Measurements from ENCODE around the gene HCFC1.

Gene HCFC1

GRCh38 chrX:153920546-153920945, 51.1 kb downstream of the HCFC1 start:
- Histone ChIP-seq H3K36me3 (ENCODE audit: control insufficient read depth, insufficient read depth, low read length) (no peaks in the 10 kb centered on the region), H3K4me3 (ENCODE audit: low read length) (no peak overlapping the region), H3K4me1 (ENCODE audit: control insufficient read depth, insufficient read depth, low read length) (no peaks in the 10 kb centered on the region), H3K27me3 (ENCODE audit: control insufficient read depth, insufficient read depth, low read length) (no peaks in the 10 kb centered on the region), H3K9me3 (ENCODE audit: control insufficient read depth, low read length) (no peaks in the 10 kb centered on the region), H3K9ac (ENCODE audit: low read length) (no peak overlapping the region)

- no peak overlapping the region for H3K4me3 ChIP-seq (ENCODE audit: low read length)
- no peaks in the 10 kb centered on the region for H3K4me1 ChIP-seq (ENCODE audit: control insufficient read depth, insufficient read depth, low read length)
- no peaks in the 10 kb centered on the region for H3K36me3 ChIP-seq (ENCODE audit: control insufficient read depth, insufficient read depth, low read length)
- H3K9me3 ChIP-seq (ENCODE audit: control insufficient read depth, low read length): no peaks in the 10 kb centered on the region
- no peak overlapping the region for H3K9ac ChIP-seq (ENCODE audit: low read length)
- H3K27me3 ChIP-seq (ENCODE audit: control insufficient read depth, insufficient read depth, low read length): no peaks in the 10 kb centered on the region
Observed at GRCh38 chrX:153919281-153919680, 52.3 kb downstream of the HCFC1 start.

- Histone ChIP-seq H3K36me3 (ENCODE audit: control insufficient read depth, insufficient read depth, low read length) (no peaks in the 10 kb centered on the region), H3K9ac (ENCODE audit: low read length) (no peak overlapping the region), H3K27me3 (ENCODE audit: control insufficient read depth, insufficient read depth, low read length) (no peaks in the 10 kb centered on the region), H3K4me1 (ENCODE audit: control insufficient read depth, insufficient read depth, low read length) (no peaks in the 10 kb centered on the region), H3K4me3 (ENCODE audit: low read length) (no peak overlapping the region), H3K9me3 (ENCODE audit: control insufficient read depth, low read length) (no peaks in the 10 kb centered on the region)
Observed at GRCh38 chrX:153917869-153918268, 53.7 kb downstream of the HCFC1 start.

- no peaks in the 10 kb centered on the region for H3K27me3 ChIP-seq (ENCODE audit: control insufficient read depth, insufficient read depth, low read length)
- H3K36me3 ChIP-seq (ENCODE audit: control insufficient read depth, insufficient read depth, low read length): no peaks in the 10 kb centered on the region
- no peak overlapping the region for H3K9ac ChIP-seq (ENCODE audit: low read length)
- no peaks in the 10 kb centered on the region for H3K4me1 ChIP-seq (ENCODE audit: control insufficient read depth, insufficient read depth, low read length)
- H3K9me3 ChIP-seq (ENCODE audit: control insufficient read depth, low read length): no peaks in the 10 kb centered on the region
- no peak overlapping the region for H3K4me3 ChIP-seq (ENCODE audit: low read length)
Observed at GRCh38 chrX:153913701-153914100, 57.9 kb downstream of the HCFC1 start.

- Histone ChIP-seq H3K9ac (ENCODE audit: low read length) (no peak overlapping the region), H3K4me1 (ENCODE audit: control insufficient read depth, insufficient read depth, low read length) (no peaks in the 10 kb centered on the region), H3K27me3 (ENCODE audit: control insufficient read depth, insufficient read depth, low read length) (no peaks in the 10 kb centered on the region), H3K4me3 (ENCODE audit: low read length) (no peak overlapping the region), H3K36me3 (ENCODE audit: control insufficient read depth, insufficient read depth, low read length) (no peaks in the 10 kb centered on the region), H3K9me3 (ENCODE audit: control insufficient read depth, low read length) (no peaks in the 10 kb centered on the region)
Observed at GRCh38 chrX:153913211-153913610, 58.4 kb downstream of the HCFC1 start.

- Histone ChIP-seq H3K27me3 (ENCODE audit: control insufficient read depth, insufficient read depth, low read length) (no peaks in the 10 kb centered on the region), H3K36me3 (ENCODE audit: control insufficient read depth, insufficient read depth, low read length) (no peaks in the 10 kb centered on the region)
Observed at GRCh38 chrX:153911798-153912197, 59.8 kb downstream of the HCFC1 start.

GRCh38 chrX:153910446-153910845, 61.2 kb downstream of the HCFC1 start:
- no peaks in the 10 kb centered on the region for H3K27me3 ChIP-seq (ENCODE audit: control insufficient read depth, insufficient read depth, low read length)

More at GRCh38 chrX:153911798-153912197, 59.8 kb downstream of the HCFC1 start:
- H3K9me3 ChIP-seq (ENCODE audit: control insufficient read depth, low read length): no peaks in the 10 kb centered on the region
- H3K4me1 ChIP-seq (ENCODE audit: control insufficient read depth, insufficient read depth, low read length): no peaks in the 10 kb centered on the region
- no peak overlapping the region for H3K9ac ChIP-seq (ENCODE audit: low read length)
- no peak overlapping the region for H3K4me3 ChIP-seq (ENCODE audit: low read length)

GRCh38 chrX:153909980-153910360, 61.6 kb downstream of the HCFC1 start:
- Histone ChIP-seq H3K9me3 (ENCODE audit: control insufficient read depth, low read length) (no peaks in the 10 kb centered on the region), H3K36me3 (ENCODE audit: control insufficient read depth, insufficient read depth, low read length) (no peaks in the 10 kb centered on the region), H3K27me3 (ENCODE audit: control insufficient read depth, insufficient read depth, low read length) (no peaks in the 10 kb centered on the region), H3K4me1 (ENCODE audit: control insufficient read depth, insufficient read depth, low read length) (no peaks in the 10 kb centered on the region), H3K4me3 (ENCODE audit: low read length) (no peak overlapping the region), H3K9ac (ENCODE audit: low read length) (no peak overlapping the region)

More at GRCh38 chrX:153910446-153910845, 61.2 kb downstream of the HCFC1 start:
- H3K9me3 ChIP-seq (ENCODE audit: control insufficient read depth, low read length): no peaks in the 10 kb centered on the region
- no peak overlapping the region for H3K4me3 ChIP-seq (ENCODE audit: low read length)
- H3K9ac ChIP-seq (ENCODE audit: low read length): no peak overlapping the region
- H3K4me1 ChIP-seq (ENCODE audit: control insufficient read depth, insufficient read depth, low read length): no peaks in the 10 kb centered on the region
- H3K36me3 ChIP-seq (ENCODE audit: control insufficient read depth, insufficient read depth, low read length): no peaks in the 10 kb centered on the region

- no peaks in the 10 kb centered on the region for H3K9me3 ChIP-seq (ENCODE audit: control insufficient read depth, low read length)
- no peak overlapping the region for H3K9ac ChIP-seq (ENCODE audit: low read length)
- H3K27me3 ChIP-seq (ENCODE audit: control insufficient read depth, insufficient read depth, low read length): no peaks in the 10 kb centered on the region
- H3K4me1 ChIP-seq (ENCODE audit: control insufficient read depth, insufficient read depth, low read length): no peaks in the 10 kb centered on the region
- H3K36me3 ChIP-seq (ENCODE audit: control insufficient read depth, insufficient read depth, low read length): no peaks in the 10 kb centered on the region
- H3K4me3 ChIP-seq (ENCODE audit: low read length): no peak overlapping the region
Observed at GRCh38 chrX:153909024-153909979, 62.3 kb downstream of the HCFC1 start.

- Histone ChIP-seq H3K27me3 (ENCODE audit: control insufficient read depth, insufficient read depth, low read length) (no peaks in the 10 kb centered on the region), H3K4me3 (ENCODE audit: low read length) (no peak overlapping the region), H3K9me3 (ENCODE audit: control insufficient read depth, low read length) (no peaks in the 10 kb centered on the region), H3K9ac (ENCODE audit: low read length) (no peak overlapping the region), H3K36me3 (ENCODE audit: control insufficient read depth, insufficient read depth, low read length) (no peaks in the 10 kb centered on the region), H3K4me1 (ENCODE audit: control insufficient read depth, insufficient read depth, low read length) (no peaks in the 10 kb centered on the region)
Observed at GRCh38 chrX:153908219-153908860, 63.3 kb downstream of the HCFC1 start.

GRCh38 chrX:153907456-153907855, 64.2 kb downstream of the HCFC1 start:
- Histone ChIP-seq H3K9me3 (ENCODE audit: control insufficient read depth, low read length) (no peaks in the 10 kb centered on the region), H3K4me1 (ENCODE audit: control insufficient read depth, insufficient read depth, low read length) (no peaks in the 10 kb centered on the region), H3K9ac (ENCODE audit: low read length) (no peak overlapping the region), H3K4me3 (ENCODE audit: low read length) (no peak overlapping the region), H3K36me3 (ENCODE audit: control insufficient read depth, insufficient read depth, low read length) (no peaks in the 10 kb centered on the region), H3K27me3 (ENCODE audit: control insufficient read depth, insufficient read depth, low read length) (no peaks in the 10 kb centered on the region)

- Histone ChIP-seq H3K27me3 (ENCODE audit: control insufficient read depth, insufficient read depth, low read length) (no peaks in the 10 kb centered on the region), H3K9me3 (ENCODE audit: control insufficient read depth, low read length) (no peaks in the 10 kb centered on the region), H3K4me1 (ENCODE audit: control insufficient read depth, insufficient read depth, low read length) (no peaks in the 10 kb centered on the region), H3K9ac (ENCODE audit: low read length) (no peak overlapping the region), H3K4me3 (ENCODE audit: low read length) (no peak overlapping the region), H3K36me3 (ENCODE audit: control insufficient read depth, insufficient read depth, low read length) (no peaks in the 10 kb centered on the region)
Observed at GRCh38 chrX:153906126-153906917, 65.3 kb downstream of the HCFC1 start.
